GM12878 (cell line): ENCODE results near the gene LRRC27. TPM values are rescaled to one million over a fixed set of nuclear protein-coding genes. Genes with fewer than 3 reads are reported as not detected.

Experiments used
- ATAC-seq: fragments of 200-7000 bp; cut with Tn5 transposase; 3 replicates; pipeline ENCODE4 v1.9.1; 2020; ENCODE audit warnings: mild to moderate bottlenecking, moderate library complexity
- BruUV-seq: library from RNA; stranded (reverse); fragments of 400-500 nt; replicated peaks from 2 replicates; lab custom pipeline; 2021; lab: Mats Ljungman, UMichigan
- CTCF ChIA-PET: fragments of 300-600 bp; sonication (Branson Sonifier 250); formaldehyde crosslinking; extraction: SDS; loops from one replicate; lab custom pipeline; 2021; ENCODE audit warnings: inconsistent platforms; lab: Yijun Ruan, JAX
- POLR2A ChIA-PET: fragments of 350-600 bp; formaldehyde crosslinking; extraction: SDS; loops from one replicate; lab custom pipeline; 2021; ENCODE audit warnings: inconsistent platforms; lab: Charles Lee
- RAD21 ChIA-PET: fragments of 300-600 bp; sonication (Branson Sonifier 250); formaldehyde crosslinking; loops from one replicate; lab custom pipeline; 2023; ENCODE audit warnings: antibody characterized with exemption; ENCODE audit not compliant: unreplicated experiment; lab: Charles Lee
- SMC1A ChIA-PET: fragments of 300-600 bp; sonication (Branson Sonifier 250); formaldehyde crosslinking; loops from one replicate; lab custom pipeline; 2023; ENCODE audit not compliant: unreplicated experiment, uncharacterized antibody; lab: Charles Lee
- DNase-seq: peaks from one replicate; pipeline ENCODE4 v3.0.0-alpha.2; 2011; ENCODE audit warnings: low read depth, low spot score
- FAIRE-seq: peaks from 3 replicates; lab custom pipeline; 2011; peaks lifted over from hg19 to GRCh38; lab: Jason Lieb, UNC
- H2AFZ ChIP-seq: 2 replicates; pipeline ENCODE4 v1.6.0; 2011; ENCODE audit warnings: low read depth, low read length, control low read depth; ENCODE audit not compliant: control insufficient read depth
- H3K27ac ChIP-seq: 2 replicates; pipeline ENCODE4 v1.5.1; 2011; ENCODE audit warnings: control low read depth; ENCODE audit not compliant: control insufficient read depth, insufficient read depth
- H3K27me3 ChIP-seq, 2 experiments: replicated peaks in 1 of 2; 2 replicates each; pipeline versions ENCODE4 v1.6.0 to v1.6.1; 2011; ENCODE audit warnings: low read length in 1 of 2; ENCODE audit not compliant: control insufficient read depth in 2 of 2, insufficient read depth in 2 of 2
- H3K36me3 ChIP-seq, 2 experiments: 2 replicates each; pipeline ENCODE4 v1.5.1; 2011; ENCODE audit warnings: low read length in 1 of 2; ENCODE audit not compliant: control insufficient read depth in 2 of 2, insufficient read depth in 2 of 2
- H3K4me1 ChIP-seq: 2 replicates; pipeline ENCODE4 v1.6.1; 2011; ENCODE audit warnings: mild to moderate bottlenecking, low read length, moderate library complexity, mixed read lengths; ENCODE audit not compliant: control insufficient read depth, insufficient read depth
- H3K4me2 ChIP-seq: 2 replicates; pipeline ENCODE4 v1.6.0; 2011; ENCODE audit warnings: control low read depth; ENCODE audit not compliant: control insufficient read depth, insufficient read depth
- H3K4me3 ChIP-seq: fragments of 200-600 bp; sonication (generic); 2 replicates; pipeline ENCODE4 v1.5.1; 2016
- H3K79me2 ChIP-seq: 2 replicates; pipeline ENCODE4 v1.6.0; 2011; ENCODE audit warnings: low read length; ENCODE audit not compliant: control insufficient read depth, insufficient read depth
- H3K9ac ChIP-seq: 2 replicates; pipeline ENCODE4 v1.8.0; 2011; ENCODE audit warnings: low read length, control low read depth, mixed read lengths; ENCODE audit not compliant: control insufficient read depth, insufficient read depth
- H3K9me3 ChIP-seq: replicated peaks from 3 replicates; pipeline ENCODE4 v1.5.1; 2011; ENCODE audit warnings: mild to moderate bottlenecking, low read length; ENCODE audit not compliant: control insufficient read depth, insufficient read depth
- H4K20me1 ChIP-seq: 2 replicates; pipeline ENCODE4 v1.6.0; 2011; ENCODE audit not compliant: control insufficient read depth, insufficient read depth
- CBFB ChIP-seq: IDR thresholded peaks from 2 replicates; pipeline ENCODE4 v1.6.1; 2016; ENCODE audit warnings: antibody characterized with exemption, low read depth
- CHD4 ChIP-seq: fragments of 200-600 bp; sonication (generic); IDR thresholded peaks from 2 replicates; pipeline ENCODE4 v1.6.1; 2016; ENCODE audit warnings: mild to moderate bottlenecking
- DPF2 ChIP-seq: fragments of 450-650 bp; IDR thresholded peaks from 2 replicates; pipeline ENCODE4 v1.6.1; 2017; ENCODE audit warnings: mild to moderate bottlenecking
- IKZF2 ChIP-seq, 2 experiments: fragments of 450-650 bp; IDR thresholded peaks; 2 replicates each; pipeline ENCODE4 v1.6.1; 2017; ENCODE audit warnings: mild to moderate bottlenecking in 2 of 2, moderate library complexity in 2 of 2
- JUNB ChIP-seq: IDR thresholded peaks from 2 replicates; pipeline ENCODE4 v1.6.1; 2016; ENCODE audit warnings: antibody characterized with exemption, mild to moderate bottlenecking
- JUND ChIP-seq: IDR thresholded peaks from 2 replicates; pipeline ENCODE4 v1.6.1; 2012; ENCODE audit warnings: low read depth, mild to moderate bottlenecking, low read length, improper control_type of control experiment, moderate library complexity
- PKNOX1 ChIP-seq: fragments of 450-650 bp; IDR thresholded peaks from 2 replicates; pipeline ENCODE4 v1.6.1; 2016; ENCODE audit warnings: mild to moderate bottlenecking
- RAD21 ChIP-seq: IDR thresholded peaks from 2 replicates; pipeline ENCODE4 v1.6.1; 2011; ENCODE audit warnings: mild to moderate bottlenecking, low read depth, low read length, moderate library complexity; ENCODE audit not compliant: insufficient read depth
- SUPT20H ChIP-seq: IDR thresholded peaks from 2 replicates; pipeline ENCODE4 v1.6.1; 2011; ENCODE audit warnings: low read depth, mild to moderate bottlenecking, low read length, moderate library complexity, borderline replicate concordance; ENCODE audit not compliant: control insufficient read depth
- WGBS: methylation state at CpG from one replicate; pipeline ENCODE4 v1.1.6; 2016; ENCODE audit warnings: low lambda C conversion rate; ENCODE audit not compliant: insufficient replicate concordance, insufficient coverage; ENCODE audit errors: missing lambda C conversion rate; 5-methylcytosine and 5-hydroxymethylcytosine counted together
- in situ Hi-C: fragments of 300-500 bp; cut with MboI; formaldehyde crosslinking; loops from 9 replicates; pipeline ENCODE4 v1.14.3; 2018; ENCODE audit warnings: mixed read lengths
- intact Hi-C: fragments of 100-400 bp; cut with micrococcal nuclease; formaldehyde crosslinking; loops from one replicate; pipeline ENCODE4 v1.14.2; 2022; ENCODE audit not compliant: unreplicated experiment
- polyA plus RNA-seq, 11 experiments: library from polyadenylated mRNA; depleted of rRNA in 4 of 11; unstranded in 6 of 11; stranded (reverse) in 5 of 11; fragments of >200 nt; fragmentation: Nextera tagmentation in 4 of 11; fragmentation: Illumina TruSeq in 1 of 11; extraction: Ambion mirVana in 4 of 11; extraction: Trizol in 1 of 11; gene quantifications; 1 replicate in 1 of 11; 2 replicates in 10 of 11; pipeline versions ENCODE4 v1.2.1 to v1.2.3, GENCODE V29; 2011 to 2016; ENCODE audit warnings: inconsistent platforms in 2 of 11, missing spikeins in 2 of 11, low read depth in 1 of 11
- total RNA-seq, 4 experiments: library from RNA; depleted of rRNA in 3 of 4; stranded (reverse); fragments of >200 nt in 3 of 4; fragmentation: Illumina TruSeq in 1 of 4; extraction: Trizol in 1 of 4; gene quantifications; 2 replicates each; pipeline versions ENCODE4 v1.2.1 to v1.2.3, GENCODE V29; 2013 to 2021

Gene LRRC27
- total and polyA plus RNA-seq, 10 of the 15 experiments (the other 5 are each of a cell fraction or from before 2014, with no cell fraction given): 0.48 to 6.9 (median 4.7) TPM

DNA sequence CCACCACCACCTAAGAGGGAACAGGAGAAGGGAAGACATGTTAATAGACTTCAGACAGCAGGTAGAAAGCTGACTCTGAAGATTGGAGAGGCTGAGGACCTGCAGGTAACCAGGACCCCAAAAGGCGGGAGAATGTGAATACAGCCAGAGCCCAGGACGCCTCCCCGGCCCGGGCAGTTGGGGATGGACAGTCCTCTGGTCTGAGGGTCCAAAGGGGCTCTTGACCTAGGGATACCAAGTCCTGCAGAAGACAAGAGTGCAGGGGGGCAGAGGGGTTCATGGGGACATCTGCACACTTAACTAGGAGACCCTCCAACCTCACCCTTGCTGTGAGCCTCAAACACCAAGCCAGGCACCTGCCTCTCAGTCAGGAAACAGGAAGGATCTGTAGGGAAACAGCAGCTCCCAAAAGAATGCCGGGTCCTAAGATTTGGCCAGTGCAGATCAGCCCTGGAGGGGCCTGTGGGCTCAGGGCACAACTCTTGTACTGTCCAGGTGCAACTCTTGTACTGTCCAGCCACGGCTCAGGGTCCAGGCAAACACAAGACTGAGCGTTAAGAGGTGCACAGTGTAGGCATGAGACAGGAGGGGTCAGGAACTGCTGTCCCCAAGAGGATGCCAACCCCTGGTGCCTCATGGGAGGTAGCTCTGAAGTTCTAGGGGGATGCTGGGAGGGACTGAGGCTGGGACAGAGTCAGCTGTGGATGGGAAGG, 22.0 kb upstream of the LRRC27 start:
- intact Hi-C loops: no loop called here
- Histone ChIP-seq H3K4me2 (no peak overlapping the region), H3K36me3 (no peaks in the 10 kb centered on the region), H3K27ac (no peak overlapping the region), H3K9me3 (no peaks in the 10 kb centered on the region; the same call in 2 of the 3 replicates), H2AFZ (no peak overlapping the region)
- FAIRE-seq (no peak), DNase-seq (no peak)
- 47% methylated on average over 7 of the region's 7 CpGs for WGBS
- RAD21 ChIA-PET: no interaction called here
- SMC1A ChIA-PET: no interaction called here
- TF ChIP-seq CBFB (no peak), SUPT20H (no peak), RAD21 (no peak), PKNOX1 (no peak)
- TF ChIP-seq, all 136 proteins: peak for 0
- H3K4me3 ChIP-seq: no peak overlapping the region
- peaks cover 7 to 13% of the 10 kb centered on the region in 2 experiments for H3K27me3 ChIP-seq
- H4K20me1 ChIP-seq: no peaks in the 10 kb centered on the region; the same call in 1 of the 2 replicates
- ChIA-PET CTCF (no interaction called here), POLR2A (no interaction called here)
- in situ Hi-C loops: no loop called here
- ATAC-seq: no peak
- H3K4me1 ChIP-seq: no peaks in the 10 kb centered on the region
- no TSS peak for BruUV-seq
- no peaks in the 10 kb centered on the region for H3K79me2 ChIP-seq
- no peak overlapping the region for H3K9ac ChIP-seq

DNA sequence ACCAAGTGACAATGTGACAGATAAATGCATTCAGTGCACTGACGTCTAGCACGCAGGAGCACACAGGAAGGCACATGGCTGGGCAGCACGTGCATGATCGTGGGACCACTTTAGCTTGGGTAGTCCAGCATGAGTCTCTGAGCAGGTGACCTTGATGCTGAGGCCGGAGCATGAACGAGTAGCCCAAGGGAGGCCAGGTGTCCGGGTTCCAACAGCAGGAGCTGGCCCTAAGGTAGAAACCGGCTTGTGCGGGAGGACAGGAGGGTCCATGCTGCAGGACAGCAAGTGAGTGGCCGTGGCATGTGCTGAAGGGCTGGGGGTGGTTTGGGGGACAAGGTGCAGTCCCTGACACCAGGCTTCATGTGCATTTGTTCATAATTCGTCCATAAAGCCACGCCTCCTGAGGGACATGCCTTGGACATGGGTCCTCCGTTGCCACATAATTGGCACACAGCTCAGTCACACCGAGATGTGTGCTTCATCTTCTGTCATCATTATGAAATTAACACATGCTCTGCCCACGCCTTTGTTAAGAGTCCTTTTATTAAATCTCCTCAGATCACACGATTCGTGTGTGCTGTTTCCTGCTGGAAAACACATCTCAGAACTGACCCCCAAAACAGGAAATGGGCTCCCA, 21.2 kb upstream of the LRRC27 start:
- Histone ChIP-seq H2AFZ (no peak overlapping the region), H3K4me3 (no peak overlapping the region), H3K79me2 (no peaks in the 10 kb centered on the region), H4K20me1 (no peaks in the 10 kb centered on the region; the same call in 1 of the 2 replicates), H3K27ac (no peak overlapping the region), H3K36me3 (no peaks in the 10 kb centered on the region), H3K4me1 (no peaks in the 10 kb centered on the region), H3K9me3 (no peaks in the 10 kb centered on the region; the same call in 2 of the 3 replicates), H3K4me2 (no peak overlapping the region)
- intact Hi-C loops (no loop called here), in situ Hi-C loops (no loop called here)
- 51% methylated on average over 17 of the region's 17 CpGs for WGBS
- SMC1A ChIA-PET: no interaction called here
- POLR2A ChIA-PET: no interaction called here
- DNase-seq (no peak), FAIRE-seq (no peak), ATAC-seq (no peak)
- no TSS peak for BruUV-seq
- CTCF ChIA-PET: no interaction called here
- RAD21 ChIA-PET: no interaction called here
- TF ChIP-seq JUND (no peak), IKZF2 (IDR thresholded peaks at IDR 0.05) (no peak), DPF2 (no peak), CHD4 (no peak), JUNB (no peak)
- TF ChIP-seq, all 136 proteins: peak for 0
- Histone ChIP-seq H3K27me3 (peaks cover 7 to 13% of the 10 kb centered on the region in 2 experiments), H3K9ac (no peak overlapping the region)
